HG02678 (cell line): ENCODE data around the gene TBC1D2B.
A peak's percentile ranks its signal among the peaks of the same experiment; 100 is the strongest.

Source experiments
- ATAC-seq: cut with Tn5 transposase; IDR thresholded peaks from one replicate; pipeline ENCODE4 v1.9.1; 2021; ENCODE audit warnings: mild to moderate bottlenecking, moderate library complexity; ENCODE audit not compliant: unreplicated experiment

TBC1D2B gene

DNA sequence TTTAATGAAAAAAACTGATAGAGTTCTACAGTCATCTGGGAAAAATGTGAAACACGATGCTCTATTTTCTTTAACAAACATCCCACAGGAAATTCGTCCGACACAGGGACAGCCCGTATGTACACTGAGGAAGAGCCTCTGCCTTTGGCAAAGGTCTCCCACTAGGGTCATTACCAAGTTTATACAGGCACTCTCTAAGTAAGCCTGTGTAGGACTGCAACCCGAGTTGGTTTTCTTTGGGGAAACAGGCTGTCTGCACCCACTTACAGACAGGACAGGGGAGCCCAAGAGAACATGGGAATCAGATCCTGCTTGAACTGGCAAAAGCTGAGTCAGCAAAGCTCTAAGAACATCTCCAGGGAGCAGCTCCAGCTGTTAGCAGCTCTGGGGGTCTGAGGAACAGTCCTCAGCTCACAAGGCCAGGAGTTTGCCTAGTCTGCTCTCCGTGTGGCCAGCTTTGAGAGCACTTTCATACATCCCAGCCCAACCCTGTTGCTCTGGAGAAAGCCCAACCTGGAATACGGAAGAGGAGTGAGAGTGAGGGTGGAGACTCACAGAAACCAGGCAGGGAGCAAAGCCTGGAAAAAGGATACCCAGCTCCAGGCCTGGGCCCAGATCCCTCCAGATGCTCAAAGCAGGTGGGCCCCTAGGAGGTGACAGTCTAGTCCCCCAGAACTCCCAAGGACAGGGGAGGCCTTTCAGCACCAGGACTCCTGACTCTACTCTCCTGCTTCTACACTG, 1.9 kb downstream of the TBC1D2B start:
- ATAC-seq, result no peak

DNA sequence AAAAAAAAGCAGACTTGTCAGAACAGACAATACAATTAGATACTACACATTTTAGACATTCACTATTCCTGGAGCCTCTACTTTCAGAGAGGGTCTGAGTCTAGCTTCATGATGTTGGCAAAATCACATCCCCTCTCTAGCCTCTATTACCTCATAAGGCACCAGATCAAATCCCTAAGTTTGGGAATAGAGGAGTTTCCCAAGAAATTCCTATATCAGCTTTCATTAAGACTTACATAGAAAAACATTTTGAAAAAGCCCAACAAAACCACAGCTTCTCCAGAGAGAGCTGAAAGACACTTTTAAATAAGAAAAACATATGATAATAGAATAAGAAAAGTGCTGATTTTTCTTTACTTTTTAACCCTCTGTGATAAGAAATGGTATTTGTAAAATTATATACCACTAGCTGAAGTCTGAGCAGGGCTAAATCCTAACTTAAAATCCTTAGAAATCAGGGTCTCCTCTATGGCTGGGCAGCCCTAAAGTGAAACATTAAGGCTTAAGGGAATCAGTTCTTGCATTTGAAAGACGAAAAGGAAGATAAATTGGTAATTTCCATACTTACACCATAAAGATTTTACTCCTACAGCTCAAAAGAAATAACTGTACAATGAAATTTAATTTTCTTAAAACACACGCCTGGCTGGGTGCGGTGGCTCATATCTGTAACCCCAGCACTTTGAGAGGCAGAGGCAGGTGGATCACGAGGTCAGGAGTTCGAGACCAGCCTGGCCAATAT, 4.3 kb downstream of the TBC1D2B start:
- no peak for ATAC-seq

DNA sequence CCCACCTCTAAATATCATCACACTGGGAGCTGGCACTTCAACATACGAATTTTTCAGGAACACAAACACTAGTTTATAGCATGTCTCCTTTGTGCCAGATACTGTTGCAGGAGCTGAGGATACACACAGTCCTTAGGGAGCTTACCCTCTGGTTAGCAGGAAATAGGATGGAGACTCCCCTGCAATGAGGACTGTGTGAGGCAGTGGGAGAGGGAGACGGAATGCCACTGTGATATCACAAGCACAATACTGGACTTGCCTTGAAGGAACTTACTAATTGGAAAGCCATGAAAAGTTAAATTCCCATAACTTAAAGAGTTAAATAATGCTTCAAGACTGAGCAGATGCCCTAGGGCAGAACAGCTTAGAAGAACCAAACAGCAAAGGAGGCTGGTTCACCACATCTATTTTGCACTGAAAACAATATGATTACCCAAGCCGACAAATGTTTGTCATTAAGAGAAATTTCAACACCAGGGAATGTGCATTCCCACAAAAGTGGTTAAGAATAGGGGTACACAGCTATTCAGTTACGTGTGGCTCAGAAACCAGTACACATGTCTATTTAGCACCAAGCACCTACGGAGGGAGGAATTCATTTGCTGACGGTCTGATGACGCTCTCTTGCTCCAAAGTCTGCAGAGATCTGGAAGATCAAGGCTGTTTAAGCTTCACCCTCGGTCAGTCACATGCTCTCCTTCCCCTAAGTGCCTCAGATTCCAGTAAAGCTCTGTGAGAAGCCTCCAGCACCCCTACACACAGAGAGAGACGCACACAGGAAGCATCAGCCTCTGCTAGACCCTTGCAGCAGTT, 5.2 kb downstream of the TBC1D2B start:
- ATAC-seq, result no peak

DNA sequence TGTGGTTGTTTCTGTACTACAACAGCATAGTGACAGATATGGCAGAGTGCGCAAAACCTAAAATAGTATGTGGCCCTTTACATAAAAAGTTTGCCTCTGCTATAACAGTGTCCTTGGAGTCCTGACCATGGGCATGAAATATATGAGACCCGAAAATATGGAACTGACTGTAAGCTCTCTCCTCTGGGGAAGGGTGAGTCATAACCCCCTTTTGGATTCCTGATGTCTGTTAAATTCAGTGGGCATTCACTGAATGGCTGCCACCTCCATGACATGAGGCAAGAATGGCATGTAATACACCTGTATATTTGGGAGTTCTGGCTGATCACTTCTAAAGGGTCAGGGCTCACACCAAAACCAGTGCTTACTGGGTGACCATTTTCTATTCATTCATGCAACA, 6.1 kb downstream of the TBC1D2B start:
- ATAC-seq, result no peak

DNA sequence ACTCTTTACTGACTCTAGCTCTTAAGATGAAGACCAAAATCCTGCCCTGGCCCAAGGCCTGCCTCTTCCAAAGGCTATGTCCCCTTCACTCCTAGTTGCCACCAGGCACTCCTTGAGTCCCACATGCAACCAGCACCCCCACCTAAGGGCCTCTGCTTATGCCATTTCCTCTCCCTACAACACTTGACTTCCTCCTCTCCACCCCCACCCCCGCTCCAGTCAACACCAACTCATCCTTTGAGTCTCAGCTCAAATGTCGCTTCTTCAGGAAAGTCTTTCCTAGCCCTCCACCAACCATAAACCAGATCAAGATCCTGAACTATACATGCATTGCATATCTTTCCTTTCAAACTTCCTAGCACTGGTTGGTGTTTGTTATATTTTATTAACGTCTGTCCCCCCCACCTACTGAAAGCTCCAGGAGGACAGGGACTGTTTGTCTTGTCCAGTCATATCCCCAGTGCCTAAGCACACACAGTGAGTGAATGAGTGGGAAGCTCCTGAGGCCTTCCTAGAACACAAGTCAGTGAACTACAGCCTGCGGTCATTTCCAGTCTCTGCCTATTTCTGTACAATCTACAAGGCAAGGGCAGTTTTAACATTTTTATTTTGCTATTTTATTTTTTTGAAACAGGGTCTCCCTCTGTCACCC, 7.3 kb downstream of the TBC1D2B start:
- no peak for ATAC-seq

DNA sequence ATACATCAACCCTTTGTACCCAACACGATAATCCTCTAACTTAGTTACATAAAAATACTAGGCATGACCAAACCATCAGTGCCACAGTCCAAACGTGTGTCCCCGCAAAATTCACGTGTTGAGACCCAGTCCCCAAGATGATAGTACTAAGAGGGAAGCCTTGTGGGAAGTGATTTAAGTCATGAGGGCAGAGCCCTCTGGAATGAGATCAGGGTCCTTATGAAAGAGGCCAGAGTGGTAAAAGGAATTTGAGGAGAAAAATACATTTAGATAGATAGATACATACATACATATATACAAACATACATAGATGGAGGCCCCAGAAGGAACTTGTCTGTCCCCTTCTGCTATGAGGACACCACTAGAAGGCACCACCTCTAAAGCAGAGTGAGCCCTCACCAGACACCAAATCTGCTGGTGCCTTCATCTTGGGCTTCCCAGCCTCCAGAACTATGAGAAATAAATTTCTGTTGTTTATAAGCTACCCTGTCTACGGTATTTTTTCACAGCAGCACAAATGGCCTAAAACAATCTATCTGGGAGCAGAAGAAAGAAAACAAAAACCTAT, 8.0 kb downstream of the TBC1D2B start:
- no peak for ATAC-seq

DNA sequence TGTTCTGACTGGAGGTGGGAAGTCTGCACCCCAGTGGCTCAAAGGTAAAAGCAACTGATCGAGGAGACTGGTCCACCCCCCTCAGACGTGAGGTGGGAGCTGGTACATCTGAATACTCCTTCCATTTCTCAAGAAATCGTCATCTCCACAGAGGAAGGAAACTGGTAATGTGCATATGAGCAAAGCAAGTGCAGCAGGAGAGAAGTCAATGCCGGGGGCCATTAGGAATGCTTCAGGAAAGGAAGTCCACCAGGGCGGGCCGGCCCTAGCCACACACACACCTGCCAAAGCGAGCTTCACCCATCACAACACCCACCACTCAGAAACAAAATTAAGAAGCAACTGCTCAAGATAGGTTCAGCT, 8.5 kb downstream of the TBC1D2B start:
- ATAC-seq, result no peak

DNA sequence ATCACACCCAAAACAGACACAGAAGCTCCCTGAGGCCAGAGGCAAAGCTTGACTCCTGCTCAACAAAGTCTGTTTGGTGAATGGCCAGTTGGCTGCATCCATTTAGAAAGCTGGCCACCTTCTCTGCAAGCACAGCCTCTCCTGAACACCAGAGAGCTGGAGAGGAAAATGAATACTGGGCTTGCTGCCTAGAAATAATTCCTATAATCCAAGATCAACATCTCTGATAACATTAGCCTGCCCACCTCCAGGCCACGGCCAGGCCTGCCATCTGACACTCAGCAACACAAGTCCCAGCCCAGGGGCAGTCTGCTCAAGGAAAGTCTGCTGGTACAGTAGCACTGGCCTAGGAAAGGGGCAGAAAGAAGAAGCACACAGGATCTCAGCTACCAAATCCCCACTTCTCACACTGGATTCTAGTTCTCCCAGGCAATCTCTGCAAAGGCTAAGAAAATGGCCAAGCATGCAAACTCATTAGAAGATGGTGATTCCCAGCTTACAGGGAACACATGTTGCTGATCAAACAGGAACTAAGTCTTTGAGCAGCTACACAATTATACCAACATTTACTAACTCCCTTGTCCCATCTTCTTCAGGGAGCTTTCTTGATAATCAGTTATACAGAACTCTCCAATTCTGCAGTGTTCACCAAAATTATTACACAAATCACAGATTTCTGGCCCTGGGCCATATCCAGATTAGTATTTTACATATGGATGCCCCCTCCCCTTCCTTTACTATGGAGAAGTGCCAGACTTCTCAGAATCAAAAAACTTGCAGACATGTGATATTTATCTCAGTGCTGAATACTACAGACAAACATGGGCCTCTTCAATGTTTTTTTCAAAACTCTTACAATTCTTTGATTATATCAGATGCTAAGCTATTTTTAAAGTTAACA, 9.9 kb downstream of the TBC1D2B start:
- ATAC-seq, result no peak

DNA sequence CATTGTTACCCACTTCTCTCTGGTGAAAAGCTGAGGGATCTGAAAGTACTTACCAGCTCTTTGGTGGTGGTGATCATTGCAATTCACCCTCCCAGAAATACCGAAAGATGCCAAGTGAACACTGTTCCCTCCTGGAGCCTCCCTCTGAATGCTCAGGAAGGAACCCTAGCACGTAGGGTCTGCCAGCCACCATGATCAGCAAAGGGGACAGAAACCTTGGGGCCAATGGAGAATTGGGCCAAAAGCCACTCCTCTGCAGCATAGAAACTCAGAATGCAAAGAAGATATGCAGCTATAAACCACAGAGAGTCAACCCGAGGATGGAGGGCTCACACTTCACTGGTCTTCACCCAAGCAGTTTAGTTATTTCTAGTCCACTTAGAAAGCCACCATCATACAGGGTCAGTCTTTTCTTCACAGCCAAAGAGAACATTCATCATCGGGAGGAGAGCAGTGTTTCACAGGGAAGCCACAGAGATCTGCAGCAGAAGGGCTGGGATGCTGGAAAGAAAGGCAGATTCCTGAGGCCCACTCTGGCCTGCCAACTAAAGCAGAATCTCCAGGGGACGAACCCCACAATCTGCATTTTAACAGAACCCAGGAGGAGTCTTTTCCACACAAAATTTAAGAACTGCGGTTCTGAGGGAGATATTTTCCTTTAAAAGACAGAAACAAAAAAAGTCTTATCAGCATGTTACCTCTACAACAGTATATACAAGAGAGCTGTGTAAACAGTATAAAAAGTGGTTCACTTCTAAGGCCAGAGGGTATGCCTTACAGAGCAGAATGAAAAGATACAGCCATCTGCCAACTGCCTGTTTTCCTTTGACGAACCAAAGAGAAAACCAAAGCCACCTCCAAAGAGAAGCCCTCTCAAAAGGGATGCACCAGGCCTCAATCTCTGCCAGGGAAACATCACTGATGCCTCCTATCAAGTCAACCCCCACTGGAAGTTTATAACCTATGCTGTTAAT, 11.3 kb downstream of the TBC1D2B start:
- peak; percentile 66 for ATAC-seq

DNA sequence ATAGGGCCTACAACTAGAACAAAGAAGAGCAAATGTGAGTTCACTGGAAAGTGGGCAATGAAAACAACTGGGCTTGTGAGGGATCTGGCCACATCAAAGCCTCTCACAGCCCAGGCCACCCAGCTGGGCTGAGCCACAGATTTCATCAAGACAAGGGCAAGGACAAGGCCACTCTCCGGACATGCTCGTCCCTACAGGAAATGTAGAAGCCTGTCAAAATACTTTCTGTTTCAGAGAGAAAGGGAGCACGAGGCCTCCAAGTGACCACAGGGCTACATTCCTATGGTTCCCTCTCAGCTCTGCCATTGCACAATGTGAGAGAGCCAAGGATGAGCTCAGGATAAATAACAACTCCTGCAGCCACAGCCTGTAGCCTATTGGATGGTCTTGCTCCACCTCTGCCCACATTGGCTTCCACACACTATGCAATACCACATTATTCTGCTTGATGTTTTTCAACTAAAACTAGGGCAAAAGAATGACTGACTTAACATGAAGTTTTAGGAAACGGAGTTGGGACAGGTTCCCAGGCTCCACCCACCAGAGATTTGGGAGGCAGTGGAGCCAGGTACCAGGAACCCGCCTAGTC, 12.1 kb downstream of the TBC1D2B start:
- no peak for ATAC-seq

DNA sequence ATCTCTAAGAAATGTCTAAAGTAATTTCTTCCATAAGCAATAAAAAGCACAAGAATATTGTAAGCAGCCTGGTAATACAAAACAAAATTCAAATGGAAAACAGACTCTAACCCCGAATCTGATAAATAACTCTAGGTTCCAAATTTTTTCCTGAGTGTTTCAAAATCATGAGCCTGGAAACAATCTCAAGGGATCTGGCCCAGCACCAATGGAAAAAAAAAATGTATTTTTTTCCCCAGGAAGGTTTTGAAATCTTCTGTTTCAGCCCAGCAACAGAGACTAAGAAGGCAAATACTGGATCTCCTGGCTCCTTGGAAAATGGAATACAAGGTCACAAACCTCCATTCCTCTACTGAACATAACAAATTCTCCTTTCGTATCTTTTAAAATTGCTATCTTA, 13.0 kb downstream of the TBC1D2B start:
- no peak for ATAC-seq

DNA sequence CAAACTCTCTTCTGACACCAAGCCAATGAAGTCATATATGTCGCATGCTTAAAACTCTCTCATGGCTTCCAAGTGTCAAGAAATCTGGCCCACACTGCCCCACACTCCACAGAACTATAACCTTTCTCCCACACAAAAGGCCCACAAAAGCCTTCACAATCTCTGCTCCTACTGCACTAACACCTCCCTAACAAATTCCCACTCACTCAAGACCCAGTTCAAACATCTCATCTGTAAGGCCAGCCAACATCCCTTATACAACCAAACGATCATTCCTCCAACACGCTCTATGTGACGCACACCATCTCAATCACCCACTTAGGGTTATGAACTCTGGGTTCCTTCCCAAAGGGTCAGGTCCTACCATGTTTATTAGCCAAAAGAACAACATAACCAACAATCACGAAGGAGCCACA, 13.5 kb downstream of the TBC1D2B start:
- ATAC-seq, result no peak

DNA sequence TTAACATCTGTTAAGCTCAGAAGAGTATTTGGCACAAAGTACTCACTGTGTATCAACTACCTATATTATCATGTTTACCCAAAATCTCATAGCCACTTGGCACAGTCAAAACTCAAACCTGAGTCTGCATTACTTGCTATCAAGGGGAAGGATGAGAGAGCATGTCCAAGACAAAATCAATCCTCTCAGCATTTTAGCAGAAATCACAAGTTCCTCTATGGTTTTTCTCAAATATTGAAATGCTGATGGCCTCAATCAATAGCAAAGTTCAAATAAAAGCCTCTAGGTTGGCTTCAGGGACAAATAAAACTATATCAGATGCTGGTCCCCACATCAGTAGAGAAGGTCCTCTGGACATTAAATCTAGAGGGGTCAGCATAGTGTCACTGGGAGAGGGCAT, 14.3 kb downstream of the TBC1D2B start:
- ATAC-seq, result no peak

DNA sequence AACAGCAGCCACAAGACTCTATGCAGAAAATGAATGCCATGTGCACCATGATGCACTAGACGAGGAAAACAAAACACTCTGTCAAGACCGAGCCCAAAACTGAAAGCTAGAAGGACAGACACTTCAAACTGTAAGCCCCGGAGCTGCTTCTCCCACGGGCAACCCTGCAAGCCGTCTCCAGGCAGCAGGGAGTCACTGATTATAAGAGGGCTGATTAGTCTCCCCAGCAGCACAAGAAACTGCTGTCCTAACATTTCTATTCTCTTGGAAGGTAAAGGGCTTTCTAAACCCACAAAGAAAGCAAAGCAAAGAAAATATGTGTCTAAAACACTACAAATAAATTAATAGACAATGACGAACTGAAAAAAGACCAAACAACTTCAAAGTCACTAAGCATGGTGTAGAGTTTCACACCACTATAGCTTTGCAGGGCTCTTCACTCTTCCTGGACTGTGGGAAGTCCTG, 15.5 kb downstream of the TBC1D2B start:
- ATAC-seq, result peak; percentile 42

DNA sequence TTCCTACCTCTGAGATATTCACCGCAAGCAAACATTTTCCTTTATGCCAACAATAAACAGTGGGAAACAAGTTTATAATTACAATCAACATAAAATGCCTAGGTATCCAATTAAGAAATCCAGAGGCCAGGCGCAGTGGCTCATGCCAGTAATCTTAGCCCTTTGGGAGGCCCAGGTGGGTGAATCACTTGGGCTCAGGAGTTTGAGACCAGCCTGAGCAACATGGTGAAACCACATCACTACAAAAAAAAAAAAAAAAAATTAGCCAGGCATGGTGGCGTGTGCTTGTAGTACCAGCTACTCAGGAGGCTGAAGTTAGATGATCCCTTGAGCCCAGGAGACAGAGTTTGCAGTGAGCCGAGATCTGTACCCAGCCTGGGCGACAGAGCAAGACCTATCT, 17.3 kb downstream of the TBC1D2B start:
- ATAC-seq, result no peak

DNA sequence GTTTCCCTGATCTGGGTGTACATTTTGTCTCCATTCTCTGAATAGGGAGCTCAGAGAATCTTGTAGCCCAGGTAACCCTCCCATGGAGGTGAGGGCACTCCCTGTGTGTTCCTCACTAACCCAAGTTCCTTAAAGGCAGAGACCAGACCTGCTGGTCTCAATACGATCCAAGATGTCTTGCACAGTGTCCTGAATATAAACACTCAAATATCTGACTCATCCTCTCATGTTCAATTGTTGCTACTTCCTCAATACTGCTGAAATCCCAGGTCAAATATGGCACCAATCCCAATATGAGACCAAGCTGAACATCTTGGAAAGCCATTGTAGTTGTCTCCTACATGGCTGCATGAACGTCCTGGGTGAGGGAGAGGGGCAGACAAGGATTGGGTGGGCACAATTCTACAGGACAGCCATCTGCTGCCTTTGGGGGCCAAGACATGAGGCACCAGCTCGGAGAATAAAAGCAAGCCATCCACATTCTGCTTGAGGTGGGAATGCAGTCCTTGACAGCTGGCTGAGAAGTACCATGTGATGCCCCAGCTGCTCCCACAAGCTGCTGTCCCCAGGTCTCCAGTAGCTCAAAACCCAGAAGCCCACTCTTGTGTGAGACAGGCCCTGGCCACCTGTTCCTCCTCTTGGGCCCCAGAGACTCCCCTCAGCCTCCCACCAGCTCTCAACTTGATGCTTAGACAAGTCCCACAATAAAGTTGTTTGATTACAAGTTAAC, 18.2 kb downstream of the TBC1D2B start:
- ATAC-seq, result no peak

DNA sequence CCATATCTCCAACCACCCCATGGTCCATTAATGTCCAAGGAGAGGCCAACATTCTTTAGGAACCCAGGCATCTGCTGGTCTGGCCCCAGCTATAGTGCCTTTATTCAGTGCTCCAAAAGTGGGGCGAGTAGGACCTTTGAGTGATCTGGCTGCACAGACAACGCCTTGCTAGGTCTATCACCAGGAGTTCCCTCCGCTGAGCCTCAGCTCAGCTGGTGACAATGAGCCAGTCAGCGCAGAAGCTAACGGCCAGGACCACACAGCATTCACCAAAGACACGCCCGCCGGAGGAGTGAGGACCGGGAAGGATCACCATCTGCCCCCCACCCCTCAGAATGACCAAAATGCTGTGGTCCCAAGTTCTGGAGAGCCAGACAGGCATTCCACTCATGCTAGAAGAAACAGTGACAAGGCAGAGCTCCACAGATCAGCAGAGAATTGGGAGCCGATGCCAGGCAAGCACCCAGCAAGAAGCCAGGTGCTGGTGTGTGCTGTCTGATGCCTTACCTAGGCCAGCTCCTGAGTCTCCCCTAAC, 19.0 kb downstream of the TBC1D2B start:
- no peak for ATAC-seq
